ENCODE data around the gene STUM. TPM values are rescaled to one million over a fixed set of nuclear protein-coding genes. Genes with fewer than 3 reads are reported as not detected.
A peak's percentile ranks its signal among the peaks of the same experiment; 100 is the strongest.

STUM gene
- total RNA-seq, 4 donors from 2014 or later = 0.92 to 1.9 (median 1.0) TPM

- no peak for ATAC-seq
- TF ChIP-seq POLR2A (IDR thresholded peaks at IDR 0.05) (no peak), CTCF (IDR thresholded peaks at IDR 0.05 in 4 of 5, conservative IDR thresholded peaks at IDR 0.05 in 1 of 5) (no peak)
- intact Hi-C loops (cut with DNase I; ENCODE audit: low total_unique reads) (loop anchor here (1.0 to 5.0 kb wide), 4 partner anchors 53 to 194 kb away; partner anchors contain the start of gene ITPKB), in situ Hi-C loops (cut with MboI; ENCODE audit: low sequenced_read_pairs in 4 of 4) (loop anchor here (5.0 to 25.0 kb wide), 4 partner anchors 53 to 803 kb away; no protein-coding TSS in a partner anchor)
- no peaks in the 10 kb centered on the region for H3K27me3 ChIP-seq
- H3K9me3 ChIP-seq = no peaks in the 10 kb centered on the region
- H3K4me3 ChIP-seq = no peak overlapping the region
- peaks cover 33 to 41% of the 10 kb centered on the region in 2 donors for H3K4me1 ChIP-seq
- H3K36me3 ChIP-seq = peaks cover 0 to 5% of the 10 kb centered on the region in 2 donors
- peak in 1 of 2 donors; percentile 10 for DNase-seq
- peak overlapping the region; percentile 29 to 71 (median 56) for H3K27ac ChIP-seq
These were observed 86.2 kb downstream of the STUM start for GRCh38 chr1:226634611-226635246.

- intact Hi-C loops (cut with DNase I; ENCODE audit: low total_unique reads) = loop anchor here (2.0 to 5.0 kb wide), 2 partner anchors 91 to 102 kb away; partner anchors contain the start of gene ITPKB
- in situ Hi-C loops (cut with MboI; ENCODE audit: low sequenced_read_pairs in 4 of 4) = loop anchor here in 1 of 4 donors (5.0 to 25.0 kb wide), 2 partner anchors 52 to 802 kb away; no protein-coding TSS in a partner anchor
- Histone ChIP-seq H3K27ac (no peak overlapping the region), H3K9me3 (no peaks in the 10 kb centered on the region), H3K36me3 (peaks cover 0 to 7% of the 10 kb centered on the region in 2 donors), H3K4me1 (peaks cover 33 to 41% of the 10 kb centered on the region in 2 donors), H3K27me3 (no peaks in the 10 kb centered on the region), H3K4me3 (no peak overlapping the region)
- DNase-seq = peak in 1 of 2 donors; percentile 10
- ATAC-seq = no peak
- TF ChIP-seq CTCF (IDR thresholded peaks at IDR 0.05 in 4 of 5, conservative IDR thresholded peaks at IDR 0.05 in 1 of 5) = no peak
- TF ChIP-seq POLR2A (IDR thresholded peaks at IDR 0.05) = no peak
These were observed 86.9 kb downstream of the STUM start for GRCh38 chr1:226635456-226635941.

- DNase-seq (no peak), ATAC-seq (no peak)
- no peak overlapping the region for H3K4me3 ChIP-seq
- H3K27me3 ChIP-seq = no peaks in the 10 kb centered on the region
- peaks cover 33 to 37% of the 10 kb centered on the region in 2 donors for H3K4me1 ChIP-seq
- intact Hi-C loops (cut with DNase I; ENCODE audit: low total_unique reads) = loop anchor here (5.0 kb wide), 1 partner anchor 101 kb away; the partner anchor contains the start of gene ITPKB
- in situ Hi-C loops (cut with MboI; ENCODE audit: low sequenced_read_pairs in 4 of 4) = loop anchor here in 1 of 4 donors (5.0 to 25.0 kb wide), 2 partner anchors 51 to 801 kb away; no protein-coding TSS in a partner anchor
- H3K36me3 ChIP-seq = peaks cover 0 to 7% of the 10 kb centered on the region in 2 donors
- H3K27ac ChIP-seq = peak overlapping the region in 1 of 4 donors; percentile 59
- H3K9me3 ChIP-seq = no peaks in the 10 kb centered on the region
- TF ChIP-seq CTCF (IDR thresholded peaks at IDR 0.05 in 4 of 5, conservative IDR thresholded peaks at IDR 0.05 in 1 of 5) (no peak), POLR2A (IDR thresholded peaks at IDR 0.05) (no peak)
These were observed 88.2 kb downstream of the STUM start for GRCh38 chr1:226636847-226637096.

GRCh38 chr1:226637147-226637935 is 88.8 kb downstream of the STUM start:
- TF ChIP-seq CTCF (IDR thresholded peaks at IDR 0.05 in 4 of 5, conservative IDR thresholded peaks at IDR 0.05 in 1 of 5) (peak; percentile 14 to 66 (median 46)), POLR2A (IDR thresholded peaks at IDR 0.05) (no peak)
- ATAC-seq (peak; percentile 44 to 65), DNase-seq (peak in 1 of 2 donors; percentile 55)
- in situ Hi-C loops (cut with MboI; ENCODE audit: low sequenced_read_pairs in 4 of 4) = loop anchor here in 1 of 4 donors (5.0 to 25.0 kb wide), 2 partner anchors 50 to 800 kb away; no protein-coding TSS in a partner anchor
- Histone ChIP-seq H3K27me3 (no peaks in the 10 kb centered on the region), H3K36me3 (peaks cover 0 to 7% of the 10 kb centered on the region in 2 donors), H3K27ac (peak overlapping the region; percentile 59 to 71 (median 68)), H3K4me1 (peaks cover 32 to 33% of the 10 kb centered on the region in 2 donors), H3K4me3 (no peak overlapping the region), H3K9me3 (no peaks in the 10 kb centered on the region)
- intact Hi-C loops (cut with DNase I; ENCODE audit: low total_unique reads) = loop anchor here (5.0 kb wide), 1 partner anchor 100 kb away; the partner anchor contains the start of gene ITPKB

Data from gastrocnemius medialis (tissue), 4 donors.